Kidney (tissue), 14 donors: ENCODE data around the gene HINFP. TPM values are rescaled to one million over a fixed set of nuclear protein-coding genes. Genes with fewer than 3 reads are reported as not detected.

Experiments
- DNase-seq, 5 donors: peaks; one replicate each; pipeline ENCODE4 v3.0.0-alpha.2; 2013 to 2020
- FAIRE-seq: peaks from 2 replicates; lab custom pipeline; 2012; peaks lifted over from hg19 to GRCh38; lab: Jason Lieb, UNC
- H3K27ac ChIP-seq, 2 donors: one replicate each; pipeline ENCODE4 v1.7.0; 2013; ENCODE audit warnings: low read depth in 2 of 2, low read length in 2 of 2, inconsistent platforms in 1 of 2
- H3K27me3 ChIP-seq: one replicate; pipeline ENCODE4 v1.7.1; 2013; ENCODE audit warnings: low read length, inconsistent platforms; ENCODE audit not compliant: control insufficient read depth, insufficient read depth
- H3K36me3 ChIP-seq, 3 donors: one replicate each; pipeline versions ENCODE4 v1.7.0 to v1.7.1; 2013; ENCODE audit warnings: low read length in 3 of 3, control low read depth in 1 of 3, inconsistent platforms in 1 of 3; ENCODE audit not compliant: insufficient read depth in 3 of 3, control insufficient read depth in 2 of 3
- H3K4me1 ChIP-seq, 3 donors: one replicate each; pipeline versions ENCODE4 v1.7.0 to v1.7.1; 2013; ENCODE audit warnings: low read length in 3 of 3, inconsistent platforms in 1 of 3, low read depth in 1 of 3; ENCODE audit not compliant: control insufficient read depth in 2 of 3, insufficient read depth in 2 of 3
- H3K4me3 ChIP-seq, 3 donors: one replicate each; pipeline versions ENCODE4 v1.7.0 to v1.8.1; 2013; ENCODE audit warnings: low read length in 3 of 3, control low read depth in 1 of 3, inconsistent platforms in 1 of 3
- H3K9ac ChIP-seq, 3 donors: one replicate each; pipeline versions ENCODE4 v1.7.0 to v1.7.1; 2013; ENCODE audit warnings: low read length in 3 of 3, control low read depth in 1 of 3, inconsistent platforms in 1 of 3
- H3K9me3 ChIP-seq, 3 donors: one replicate each; pipeline versions ENCODE4 v1.7.0 to v1.7.1; 2013; ENCODE audit warnings: low read length in 3 of 3, control low read depth in 1 of 3, inconsistent platforms in 1 of 3; ENCODE audit not compliant: control insufficient read depth in 2 of 3, insufficient read depth in 1 of 3
- CTCF ChIP-seq: IDR thresholded peaks from 3 replicates; pipeline ENCODE4 v1.5.1; 2012; ENCODE audit warnings: mild to moderate bottlenecking, moderate library complexity, borderline replicate concordance; ENCODE audit not compliant: insufficient read depth; ENCODE audit errors: extremely low read depth
- intact Hi-C: fragments of 100-400 bp; cut with DNase I; formaldehyde crosslinking; loops from one replicate; pipeline ENCODE4 v1.11.1; 2022
- polyA plus RNA-seq: library from polyadenylated mRNA; stranded (reverse); fragments of 350-450 nt; fragmentation: Illumina TruSeq; extraction: RNeasy Lipid Tissue Mini Kit (QIAGEN cat#74804); gene quantifications from one replicate; pipeline ENCODE4 v1.2.3, GENCODE V29; 2014; ENCODE audit warnings: low read depth, low replicate concordance; ENCODE audit not compliant: insufficient read depth
- total RNA-seq: library from RNA; stranded (reverse); fragmentation: NEBNext Ultra II Directional; extraction: Animal tissue kit (Norgen Biotek cat#: 25700); gene quantifications from one replicate; pipeline ENCODE4 v1.2.1, GENCODE V29; 2021
- donor health status: control.
- donor health status: control.
- donor health status: control.
- donor health status: control.
- donor health status: control.
- donor health status: DM: yes; HTN: yes; CAD: no.
- donor health status: Normal renal cell carcinoma (clear cell type).

HINFP gene
- total and polyA plus RNA-seq, 2 donors from 2014 or later, result 14.5 to 29.1 TPM

DNA sequence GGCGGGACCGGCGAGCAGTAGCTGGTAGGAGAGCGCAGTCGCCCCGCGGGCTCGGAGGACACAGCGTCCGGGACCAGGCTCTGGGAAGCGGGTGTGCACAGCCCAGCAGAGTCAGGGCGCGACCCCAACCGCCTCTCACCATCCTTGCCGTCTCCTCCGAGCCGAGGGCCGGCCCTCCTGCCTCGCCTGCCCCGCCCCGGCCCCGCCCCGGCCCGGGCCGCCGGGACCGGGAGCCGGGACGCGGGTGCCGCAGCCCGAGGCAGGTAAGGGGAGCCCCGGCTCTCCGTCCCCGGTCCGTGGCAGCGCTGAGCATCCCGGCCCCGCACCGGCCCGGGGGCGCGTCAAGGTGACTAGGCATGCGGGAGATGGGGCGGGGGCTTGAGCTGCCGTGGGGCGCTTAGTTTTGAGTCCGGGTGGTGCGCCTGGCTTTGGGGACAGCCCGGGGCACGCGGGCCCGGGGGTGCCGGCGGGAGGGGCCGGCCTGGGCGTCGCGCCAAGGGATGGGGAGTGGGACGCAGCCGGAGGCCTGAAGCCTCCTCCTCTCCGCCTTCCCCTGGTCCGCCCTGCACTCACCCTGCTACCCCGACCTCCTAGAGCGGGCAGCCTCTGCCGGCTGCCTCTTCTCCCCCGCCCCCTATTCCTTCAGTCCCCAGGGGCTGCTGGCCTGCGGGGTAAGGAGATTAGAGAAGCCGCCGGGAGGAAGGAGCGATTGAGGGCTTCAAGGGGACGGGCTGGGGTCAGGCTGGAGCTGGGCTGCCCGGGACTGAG lies 27.8 kb downstream of the HINFP start, which contains the start of gene ABCG4:
TSS of gene ABCG4 (plus strand) at position 35 of the 768 bp plus-strand sequence. CDS start 914 bp downstream, outside the sequence.
- Histone ChIP-seq H3K4me1 (peaks cover 0 to 3% (median 0%) of the 10 kb centered on the region in 3 donors), H3K4me3 (peak within 1 kb of the TSS in 2 of 3 donors; percentile 52), H3K9ac (peak within 1 kb of the TSS in 1 of 3 donors; percentile 23), H3K27ac (no peak within 1 kb of the TSS), H3K27me3 (peaks cover 2% of the 10 kb centered on the region), H3K9me3 (no peaks in the 10 kb centered on the region), H3K36me3 (no peaks in the 10 kb centered on the region)
- peak in 4 of 5 donors; percentile 42 to 76 (median 62) for DNase-seq
- TF ChIP-seq CTCF, result no peak
- no peak for FAIRE-seq
- intact Hi-C loops, result no loop called here

DNA sequence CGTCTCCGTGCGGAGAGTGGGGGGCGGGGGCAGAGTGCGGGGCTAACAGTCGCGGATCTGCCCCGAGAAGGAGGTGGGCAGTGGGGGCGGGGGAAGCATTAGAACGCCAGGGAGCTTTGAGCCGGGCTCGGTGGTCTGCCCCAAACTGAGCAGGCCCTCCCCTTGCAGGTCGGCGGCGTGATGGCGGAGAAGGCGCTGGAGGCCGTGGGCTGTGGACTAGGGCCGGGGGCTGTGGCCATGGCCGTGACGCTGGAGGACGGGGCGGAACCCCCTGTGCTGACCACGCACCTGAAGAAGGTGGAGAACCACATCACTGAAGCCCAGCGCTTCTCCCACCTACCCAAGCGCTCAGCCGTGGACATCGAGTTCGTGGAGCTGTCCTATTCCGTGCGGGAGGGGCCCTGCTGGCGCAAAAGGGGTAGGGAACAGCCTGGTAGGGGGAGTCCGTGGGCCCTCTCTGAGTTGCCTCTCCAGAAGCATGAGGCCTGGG lies 28.5 kb downstream of the HINFP start:
- Histone ChIP-seq H3K9me3 (no peaks in the 10 kb centered on the region), H3K9ac (no peak overlapping the region), H3K27ac (no peak overlapping the region), H3K36me3 (no peaks in the 10 kb centered on the region), H3K27me3 (peaks cover 2% of the 10 kb centered on the region), H3K4me3 (no peak overlapping the region), H3K4me1 (peaks cover 0 to 3% (median 0%) of the 10 kb centered on the region in 3 donors)
- no peak for DNase-seq
- no peak for FAIRE-seq
- intact Hi-C loops, result no loop called here
- TF ChIP-seq CTCF, result no peak

GRCh38 chr11:119152043-119152442 lies 30.7 kb downstream of the HINFP start:
- intact Hi-C loops, result no loop called here
- no peak overlapping the region for H3K9ac ChIP-seq
- no peak overlapping the region for H3K27ac ChIP-seq
- H3K9me3 ChIP-seq, result no peaks in the 10 kb centered on the region
- no peak for DNase-seq
- H3K4me3 ChIP-seq, result no peak overlapping the region
- H3K4me1 ChIP-seq, result peaks cover 0 to 3% (median 0%) of the 10 kb centered on the region in 3 donors
- H3K27me3 ChIP-seq, result peaks cover 2% of the 10 kb centered on the region
- no peak for FAIRE-seq
- H3K36me3 ChIP-seq, result no peaks in the 10 kb centered on the region
- TF ChIP-seq CTCF, result no peak
